AG08395 (cell line): ENCODE data around the gene CCL19.

Experiments
- DNase-seq: peaks from one replicate; pipeline ENCODE4 v3.0.0; 2012; ENCODE audit warnings: mixed read lengths, low spot score

Gene CCL19

GRCh38 chr9:34662526-34663302, 28.4 kb downstream of the CCL19 start, which contains the start of gene CCL27:
TSS of gene CCL27 (minus strand) at chr9:34662657. CDS start at chr9:34662633, 24 bp downstream.
- no peak for DNase-seq

- DNase-seq: no peak
Measured at GRCh38 chr9:34659592-34660253, 31.4 kb downstream of the CCL19 start.

- no peak for DNase-seq
Measured at GRCh38 chr9:34658461-34658860, 32.6 kb downstream of the CCL19 start.

- DNase-seq: no peak
Measured at GRCh38 chr9:34656992-34657391, 34.1 kb downstream of the CCL19 start.

GRCh38 chr9:34655394-34655793, 35.7 kb downstream of the CCL19 start:
- DNase-seq: no peak

- peak; percentile 83 for DNase-seq
Measured at GRCh38 chr9:34654323-34655051, 36.6 kb downstream of the CCL19 start.

GRCh38 chr9:34653151-34654072, 37.7 kb downstream of the CCL19 start:
- peak; percentile 66 for DNase-seq

- no peak for DNase-seq
Measured at GRCh38 chr9:34652602-34653000, 38.5 kb downstream of the CCL19 start.

- peak; percentile 97 for DNase-seq
Measured at GRCh38 chr9:34651876-34652601, 39.0 kb downstream of the CCL19 start, which contains the start of gene IL11RA. TSS of gene IL11RA (plus strand) at chr9:34652185. CDS start at chr9:34655218, 3,033 bp downstream.

- no peak for DNase-seq
Measured at GRCh38 chr9:34651321-34651720, 39.8 kb downstream of the CCL19 start.

GRCh38 chr9:34650816-34651215, 40.3 kb downstream of the CCL19 start:
- no peak for DNase-seq

GRCh38 chr9:34648673-34649072, 42.4 kb downstream of the CCL19 start:
- DNase-seq: no peak

- DNase-seq: no peak
Measured at GRCh38 chr9:34647651-34648050, 43.4 kb downstream of the CCL19 start.

- no peak for DNase-seq
Measured at GRCh38 chr9:34647084-34647403, 44.0 kb downstream of the CCL19 start.

GRCh38 chr9:34646211-34647083, 44.6 kb downstream of the CCL19 start, which contains the start of gene GALT:
TSS of gene GALT (plus strand) at chr9:34646675. CDS start at chr9:34646705, 30 bp downstream.
- peak; percentile 94 for DNase-seq

GRCh38 chr9:34644766-34645314, 46.2 kb downstream of the CCL19 start:
- DNase-seq: no peak

GRCh38 chr9:34642679-34643078, 48.4 kb downstream of the CCL19 start:
- no peak for DNase-seq
